NCI-H524 treated with DMSO at 0.1 percent for 48 hours (cell line): Measurements from ENCODE around the gene MAP3K2.

Source experiments
- DNase-seq: peaks from one replicate; lab custom pipeline; 2025; lab: John Stamatoyannopoulos, UW

Gene MAP3K2

GRCh38 chr2:127283275-127283674 lies 104.5 kb downstream of the MAP3K2 start:
- no peak for DNase-seq

DNA sequence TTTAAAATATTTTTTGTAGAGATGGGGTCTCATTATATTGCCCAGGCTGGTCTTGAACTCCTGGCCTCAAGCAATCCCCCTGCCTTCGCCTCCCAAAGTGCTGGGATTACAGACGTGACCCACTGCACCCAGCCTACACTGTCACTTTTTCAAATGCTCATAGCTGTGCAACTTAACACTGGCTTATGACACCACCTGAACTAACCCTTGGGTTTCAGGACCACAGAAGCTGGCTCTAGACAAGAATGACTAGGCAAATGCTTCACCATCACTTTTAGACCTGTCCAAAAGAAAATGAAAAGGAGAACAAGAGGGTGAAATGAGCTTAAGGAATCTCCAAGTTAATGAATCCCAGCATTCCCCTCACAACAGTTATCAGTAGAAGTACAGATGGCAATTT lies 107.1 kb downstream of the MAP3K2 start:
- no peak for DNase-seq

DNA sequence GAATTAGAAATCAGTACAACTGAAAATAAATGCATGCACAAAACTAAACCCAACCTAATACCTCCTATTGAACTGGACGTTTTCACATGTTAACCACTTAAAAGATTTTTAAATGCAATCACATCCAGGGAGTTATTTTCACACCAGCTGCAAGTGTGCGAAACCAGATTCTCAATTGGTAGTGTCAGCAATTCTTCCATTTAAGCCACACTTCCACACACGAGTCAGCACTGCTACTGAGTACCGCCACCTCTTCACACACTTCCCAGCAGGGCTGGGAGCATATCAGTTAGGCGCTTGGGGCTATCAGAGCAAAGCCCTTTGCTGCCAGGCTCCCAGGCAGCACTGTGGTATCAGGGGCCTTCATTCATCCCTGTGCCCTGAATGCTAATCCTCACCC lies 108.0 kb downstream of the MAP3K2 start:
- DNase-seq, result no peak

DNA sequence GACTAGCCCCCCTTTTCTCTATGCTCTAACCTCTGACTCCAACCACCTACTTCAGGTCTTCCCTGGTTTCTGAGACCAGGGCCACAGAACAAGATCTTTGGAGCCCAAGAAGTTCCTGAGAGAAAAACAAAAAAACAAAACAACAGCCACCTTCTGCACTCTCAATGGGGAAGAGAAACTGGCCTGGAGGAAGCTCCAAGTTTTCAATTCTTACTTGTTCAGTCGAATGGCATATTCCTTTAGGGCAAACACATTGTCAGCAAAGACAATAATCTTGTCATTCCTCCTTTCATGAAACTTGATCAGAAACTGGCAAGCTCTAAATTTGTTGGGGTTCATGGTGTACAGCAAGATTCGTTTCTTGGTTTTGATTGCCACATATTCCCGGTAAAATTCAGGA lies 108.8 kb downstream of the MAP3K2 start:
- no peak for DNase-seq

DNA sequence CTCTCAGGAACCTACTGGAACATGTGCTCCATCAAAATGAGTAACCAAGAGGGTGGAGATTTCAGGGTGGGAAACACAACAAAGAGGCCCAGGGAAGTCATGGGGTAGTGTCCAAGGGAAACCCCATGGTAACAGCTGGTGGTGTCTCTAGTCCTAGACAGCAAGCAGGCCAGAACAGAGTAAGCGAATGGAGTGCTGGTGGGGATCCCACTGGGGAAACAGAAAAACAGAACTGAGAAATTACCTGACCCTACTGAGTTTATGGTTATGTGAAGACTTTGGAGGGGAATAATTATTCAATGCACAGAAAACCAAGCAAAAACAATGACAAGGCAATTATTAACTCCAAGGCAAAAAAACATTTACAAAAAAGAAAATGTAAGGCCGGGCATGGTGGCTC lies 110.7 kb downstream of the MAP3K2 start:
- DNase-seq, result no peak

DNA sequence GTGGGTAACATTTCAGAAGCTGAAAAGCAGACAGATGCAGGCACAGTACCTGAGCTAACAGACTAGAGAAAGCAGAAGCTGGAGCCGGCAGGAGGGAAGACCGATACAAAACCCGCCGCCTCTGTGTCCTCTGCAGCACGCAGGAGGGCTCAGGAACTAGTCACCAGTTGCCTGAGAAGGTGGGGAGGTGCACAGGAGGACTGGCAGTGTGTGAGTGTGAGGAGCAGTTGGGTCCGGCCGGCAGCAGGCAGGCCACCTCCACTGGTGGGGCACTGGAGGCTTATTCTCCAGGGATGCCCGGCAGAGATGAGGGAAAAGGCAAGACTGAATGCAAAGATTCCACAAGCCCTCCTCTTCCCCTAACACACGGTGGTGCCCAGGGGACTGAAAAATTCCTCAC lies 112.0 kb downstream of the MAP3K2 start:
- DNase-seq, result no peak

GRCh38 chr2:127275356-127275755 lies 112.4 kb downstream of the MAP3K2 start:
- no peak for DNase-seq

DNA sequence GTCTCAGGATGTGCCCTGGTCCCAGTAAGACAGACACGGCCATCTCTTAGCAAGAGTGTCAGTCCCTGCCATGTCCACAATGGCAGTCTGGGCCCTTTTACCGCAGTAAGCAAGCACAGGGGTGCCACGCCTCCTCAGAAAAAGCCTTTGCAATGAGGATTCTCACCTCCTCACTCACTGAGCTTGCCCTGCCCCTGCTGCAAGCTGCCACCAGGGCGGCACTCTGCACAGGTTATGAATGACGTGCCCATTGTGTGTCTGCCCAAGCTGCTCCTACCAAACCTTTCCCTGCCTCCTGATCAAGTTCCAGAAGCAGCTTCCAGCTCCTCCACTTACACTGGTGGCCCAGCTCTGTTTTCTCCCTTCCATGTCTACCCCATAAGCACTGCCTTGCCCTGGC lies 117.1 kb downstream of the MAP3K2 start:
- no peak for DNase-seq

DNA sequence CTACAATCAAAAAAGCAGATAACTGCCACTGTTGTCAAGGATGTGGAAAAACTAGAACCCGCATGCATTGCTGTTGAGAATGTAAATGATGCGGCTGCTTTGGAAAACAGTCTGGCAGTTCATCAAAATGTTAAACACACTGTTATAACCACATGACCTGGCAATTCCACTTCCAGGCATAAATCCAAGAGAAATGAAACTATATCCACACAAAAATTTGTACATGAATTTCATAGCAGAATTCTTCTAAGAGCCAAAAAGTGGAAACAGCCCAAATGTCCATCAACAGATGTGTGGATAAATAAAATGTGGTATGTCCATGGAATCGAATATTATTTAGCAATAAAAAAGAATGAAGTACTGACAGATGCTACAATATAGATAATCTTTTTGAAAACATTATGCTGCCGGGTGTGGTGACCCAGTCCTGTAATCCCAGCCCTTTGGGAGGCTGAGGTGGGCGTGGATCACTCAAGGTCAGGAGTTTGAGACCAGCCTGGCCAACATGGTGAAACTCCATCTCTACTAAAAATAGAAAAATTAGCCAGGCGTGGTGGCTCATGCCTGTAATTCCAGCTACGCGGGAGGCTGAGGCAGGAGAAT lies 125.9 kb downstream of the MAP3K2 start:
- no peak for DNase-seq

GRCh38 chr2:127259355-127259754 lies 128.4 kb downstream of the MAP3K2 start:
- DNase-seq, result no peak

DNA sequence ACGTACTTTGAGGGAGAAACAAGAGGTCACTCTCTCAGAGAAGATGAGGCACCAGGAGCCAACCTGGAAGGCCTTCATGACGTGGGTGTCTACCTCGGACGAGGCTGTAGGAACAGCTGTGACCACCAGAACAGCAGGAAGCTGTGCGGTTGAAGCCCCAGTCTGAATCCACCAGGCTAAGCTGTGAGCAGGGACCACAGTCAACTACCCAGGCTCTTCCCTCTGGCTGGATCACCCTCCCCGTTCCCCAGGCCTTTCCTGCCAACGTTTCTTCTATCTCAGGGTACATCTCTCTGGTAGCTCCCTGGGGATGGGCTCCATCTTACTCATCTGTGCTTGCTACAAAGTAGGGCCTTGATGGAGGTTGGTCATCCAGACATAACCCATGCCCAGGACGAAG lies 130.9 kb downstream of the MAP3K2 start:
- no peak for DNase-seq

DNA sequence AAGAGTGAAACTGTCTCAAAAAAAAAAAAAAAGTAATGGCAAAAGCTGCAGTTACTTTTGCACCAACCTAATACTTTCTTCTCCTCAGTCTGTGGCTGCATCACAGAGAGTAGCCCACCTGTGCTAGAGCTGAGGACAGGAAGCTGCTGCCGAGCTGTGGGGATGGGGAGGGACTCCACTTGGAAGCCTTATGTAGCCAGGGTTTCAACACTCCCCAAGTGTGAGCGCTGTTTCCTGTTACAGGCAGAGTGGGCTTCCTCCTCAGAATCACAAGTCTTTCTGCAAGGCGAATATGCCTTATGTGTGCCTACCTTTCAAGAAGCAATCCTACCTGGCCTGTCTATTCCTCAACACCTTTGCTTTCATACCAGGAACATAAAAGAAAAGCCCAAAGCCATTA lies 131.4 kb downstream of the MAP3K2 start:
- no peak for DNase-seq

DNA sequence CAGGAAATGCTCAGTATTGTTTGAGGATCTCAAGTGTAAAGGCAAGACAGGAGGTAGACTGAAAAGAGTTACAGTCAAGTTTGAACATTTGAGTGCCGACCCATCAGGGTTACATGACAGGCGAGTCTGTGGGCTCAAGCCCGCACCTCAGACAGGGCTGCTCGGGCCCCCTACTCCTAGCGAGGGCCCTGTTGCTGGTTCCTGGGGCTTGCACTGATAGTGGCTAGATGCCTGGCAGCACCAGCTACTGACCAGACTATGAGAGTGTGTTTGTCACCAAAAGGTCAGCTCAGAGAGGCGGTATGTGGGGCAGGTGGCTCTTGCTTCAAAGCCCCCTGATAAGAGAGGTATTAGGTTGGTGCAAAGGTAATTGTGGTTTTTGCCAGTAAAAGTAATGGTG lies 132.1 kb downstream of the MAP3K2 start:
- no peak for DNase-seq

DNA sequence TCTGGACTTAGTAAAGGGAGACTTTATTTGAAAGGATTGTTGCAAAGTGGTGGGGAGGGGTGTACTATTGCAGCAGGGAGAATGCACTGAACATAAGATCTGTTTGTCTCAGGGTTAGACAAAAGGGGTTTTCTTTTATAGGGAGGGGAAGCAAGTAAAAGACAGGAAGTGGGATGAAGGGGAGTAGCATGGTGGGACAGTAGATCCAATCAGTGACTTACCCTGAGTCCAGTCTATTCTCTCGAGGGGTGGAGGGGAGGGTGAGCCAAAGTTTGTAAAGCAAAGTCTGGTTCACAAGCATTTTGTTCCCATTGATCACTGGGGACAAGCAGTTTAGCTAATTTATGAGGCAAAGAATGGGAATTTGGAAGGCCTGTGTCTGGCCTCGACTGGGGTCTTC lies 132.6 kb downstream of the MAP3K2 start:
- no peak for DNase-seq

- DNase-seq, result no peak
Measured at GRCh38 chr2:127254386-127254981, 133.3 kb downstream of the MAP3K2 start.
